Cardiac fibroblast (primary cell): ENCODE results near the gene TSPAN17.

Experiments
- DNase-seq, 2 donors: peaks; one replicate each; pipeline versions ENCODE4 v3.0.0 to v3.0.0-alpha.2; 2010; ENCODE audit warnings: low read depth in 2 of 2
- H3K4me3 ChIP-seq, 2 donors: replicated peaks in 1 of 2; 1 replicate in 1 of 2; 2 replicates in 1 of 2; pipeline ENCODE4 v1.5.1; 2011; ENCODE audit warnings: low read depth in 2 of 2, low read length in 2 of 2, mild to moderate bottlenecking in 2 of 2, moderate library complexity in 1 of 2
- CTCF ChIP-seq: IDR thresholded peaks from one replicate; pipeline ENCODE4 v1.5.1; 2011; ENCODE audit warnings: low read depth, mild to moderate bottlenecking, low read length, inconsistent platforms

The TSPAN17 gene

GRCh38 chr5:176664479-176664878 is 17.2 kb downstream of the TSPAN17 start:
- no peak overlapping the region for H3K4me3 ChIP-seq
- DNase-seq: no peak
- no peak for TF ChIP-seq CTCF

GRCh38 chr5:176664886-176665285 is 17.6 kb downstream of the TSPAN17 start:
- no peak overlapping the region for H3K4me3 ChIP-seq
- no peak for DNase-seq
- no peak for TF ChIP-seq CTCF

- H3K4me3 ChIP-seq: no peak overlapping the region
- no peak for TF ChIP-seq CTCF
- no peak for DNase-seq
Observed at GRCh38 chr5:176665517-176665916, 18.2 kb downstream of the TSPAN17 start.

- H3K4me3 ChIP-seq: no peak overlapping the region
- no peak for DNase-seq
- TF ChIP-seq CTCF: no peak
Observed at GRCh38 chr5:176667637-176668036, 20.4 kb downstream of the TSPAN17 start.

GRCh38 chr5:176670449-176670848 is 23.2 kb downstream of the TSPAN17 start:
- TF ChIP-seq CTCF: no peak
- no peak overlapping the region for H3K4me3 ChIP-seq
- no peak for DNase-seq

GRCh38 chr5:176671399-176671798 is 24.1 kb downstream of the TSPAN17 start:
- no peak for TF ChIP-seq CTCF
- no peak for DNase-seq

More at GRCh38 chr5:176671399-176671798, 24.1 kb downstream of the TSPAN17 start:
- H3K4me3 ChIP-seq: no peak overlapping the region
